NCI-H446 (cell line): ENCODE results near the gene RNF213.
"Not testable (repeated sequence)": the region's sequence is repeated elsewhere in the genome, so short reads cannot be mapped to it uniquely, and the experiment has no call there.

ENCODE experiments used
- DNase-seq, 2 experiments: peaks; one replicate each; lab custom pipeline; 2025; lab: John Stamatoyannopoulos, UW

The RNF213 gene

DNA sequence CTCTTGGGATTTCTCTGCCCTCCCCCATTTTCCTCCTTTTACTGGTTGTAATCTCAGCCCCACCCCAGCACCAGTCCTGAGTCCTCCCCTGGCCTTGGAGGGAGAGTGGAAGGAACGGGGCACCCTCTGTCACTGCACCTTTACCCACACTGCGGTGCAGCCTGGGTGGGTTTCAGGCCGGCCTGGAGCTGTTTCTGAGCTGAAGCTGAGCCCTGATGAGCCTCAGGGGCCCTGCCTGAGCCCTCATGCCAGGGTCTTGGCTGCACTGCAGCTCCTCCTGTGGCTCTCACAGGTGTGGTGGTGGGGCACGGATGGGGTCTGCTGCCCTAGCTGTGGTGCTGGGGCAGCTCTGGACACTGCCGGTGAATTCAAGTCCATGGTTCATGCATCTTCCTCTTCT, 34.5 kb downstream of the RNF213 start:
- DNase-seq, result no peak

GRCh38 chr17:80295559-80295958, 34.9 kb downstream of the RNF213 start:
- no peak for DNase-seq

GRCh38 chr17:80296221-80296620, 35.6 kb downstream of the RNF213 start:
- no peak for DNase-seq

DNA sequence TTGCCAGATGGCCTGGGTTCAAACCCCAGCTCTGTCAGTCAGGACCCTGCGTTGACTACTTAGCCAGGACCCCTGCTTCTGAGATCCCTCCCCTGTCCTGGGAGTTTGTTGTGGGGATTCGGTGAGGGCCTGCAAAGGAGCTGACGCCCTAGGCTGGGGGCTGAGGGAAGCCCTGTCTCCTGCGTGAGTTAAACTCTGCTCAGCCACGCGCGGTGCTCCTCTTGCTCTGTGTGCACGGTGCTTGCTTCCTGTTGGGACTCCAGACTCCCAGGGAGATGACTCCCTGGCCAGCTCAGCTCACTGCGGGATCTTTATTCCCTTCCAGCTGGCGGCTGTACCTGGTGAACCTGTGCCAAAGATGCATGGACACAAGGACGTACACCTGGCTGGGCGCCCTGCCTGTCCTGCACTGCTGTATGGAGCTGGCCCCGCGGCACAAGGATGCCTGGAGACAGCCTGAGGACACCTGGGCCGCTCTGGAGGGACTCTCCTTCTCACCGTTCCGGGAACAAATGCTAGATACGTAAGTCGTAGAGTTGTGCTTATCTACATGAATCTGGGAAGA, 37.4 kb downstream of the RNF213 start:
- no peak for DNase-seq

DNA sequence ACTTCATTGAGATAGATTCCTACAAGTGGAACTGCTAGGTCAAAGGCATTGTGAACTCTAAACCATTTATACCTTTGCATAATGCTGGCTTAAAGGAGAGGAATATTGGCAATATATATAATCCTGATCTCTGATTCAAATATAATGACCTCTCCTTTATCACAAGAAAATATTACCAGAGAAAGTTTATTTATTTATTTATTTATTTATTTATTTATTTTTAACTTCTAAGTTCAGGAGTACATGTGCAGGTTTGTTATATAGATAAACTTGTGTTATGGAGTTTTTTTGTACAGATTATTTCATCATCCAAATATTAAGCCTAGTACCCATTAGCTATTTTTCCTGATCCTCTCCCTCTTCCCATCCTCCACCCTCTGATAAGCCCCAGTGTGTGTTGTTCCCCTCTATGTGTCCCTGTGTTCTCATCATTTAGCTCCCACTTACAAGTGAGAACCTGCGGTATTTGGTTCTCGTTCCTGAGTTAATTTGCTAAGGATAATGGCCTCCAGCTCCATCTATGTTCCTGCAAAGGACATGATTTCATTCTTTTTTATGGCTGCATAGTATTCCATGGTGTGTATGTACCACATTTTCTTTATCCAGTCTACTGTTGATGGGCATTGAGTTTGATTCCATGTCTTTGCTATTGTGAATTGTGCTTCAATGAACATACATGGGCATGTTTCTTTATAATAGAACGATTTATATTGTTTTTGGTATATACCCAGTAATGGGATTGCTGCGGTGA, 38.9 kb downstream of the RNF213 start:
- not testable (repeated sequence) for DNase-seq

GRCh38 chr17:80300756-80301155, 40.1 kb downstream of the RNF213 start:
- not testable (repeated sequence) for DNase-seq

- DNase-seq, result no peak
Measured at GRCh38 chr17:80303824-80304223, 43.2 kb downstream of the RNF213 start.

DNA sequence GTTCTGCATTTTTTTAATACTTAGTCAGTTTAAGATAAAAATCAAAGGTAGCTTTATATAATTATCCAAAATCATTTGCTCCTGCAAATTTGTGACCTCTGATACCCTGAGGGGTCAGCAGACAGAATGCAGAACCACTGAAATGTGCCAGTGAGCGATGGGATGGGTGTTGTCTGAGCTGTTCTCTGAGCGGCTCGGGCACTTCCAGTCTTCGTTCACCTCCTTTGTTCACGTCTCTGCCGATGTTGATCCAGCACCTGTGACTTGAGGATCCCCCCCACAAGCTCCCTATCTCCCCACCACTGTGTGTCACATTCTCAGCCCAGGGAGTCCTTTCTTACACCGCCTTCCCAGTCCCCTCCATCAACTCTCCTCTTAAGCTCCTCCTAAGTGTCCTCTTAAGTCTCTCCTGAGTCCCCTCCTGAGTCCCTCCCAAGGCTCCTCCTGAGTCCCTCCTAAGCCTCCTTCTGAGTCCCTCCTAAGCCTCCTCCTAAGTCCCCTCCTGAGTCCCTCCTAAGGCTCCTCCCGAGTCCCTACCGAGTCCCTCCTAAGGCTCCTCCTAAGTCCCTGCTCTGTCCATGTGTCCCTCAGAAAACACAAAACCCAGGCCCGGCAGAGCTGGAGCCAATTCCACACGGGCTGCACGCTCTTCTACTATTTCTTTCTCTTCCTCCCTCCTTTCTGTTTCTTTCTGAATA, 47.5 kb downstream of the RNF213 start:
- no peak for DNase-seq

DNA sequence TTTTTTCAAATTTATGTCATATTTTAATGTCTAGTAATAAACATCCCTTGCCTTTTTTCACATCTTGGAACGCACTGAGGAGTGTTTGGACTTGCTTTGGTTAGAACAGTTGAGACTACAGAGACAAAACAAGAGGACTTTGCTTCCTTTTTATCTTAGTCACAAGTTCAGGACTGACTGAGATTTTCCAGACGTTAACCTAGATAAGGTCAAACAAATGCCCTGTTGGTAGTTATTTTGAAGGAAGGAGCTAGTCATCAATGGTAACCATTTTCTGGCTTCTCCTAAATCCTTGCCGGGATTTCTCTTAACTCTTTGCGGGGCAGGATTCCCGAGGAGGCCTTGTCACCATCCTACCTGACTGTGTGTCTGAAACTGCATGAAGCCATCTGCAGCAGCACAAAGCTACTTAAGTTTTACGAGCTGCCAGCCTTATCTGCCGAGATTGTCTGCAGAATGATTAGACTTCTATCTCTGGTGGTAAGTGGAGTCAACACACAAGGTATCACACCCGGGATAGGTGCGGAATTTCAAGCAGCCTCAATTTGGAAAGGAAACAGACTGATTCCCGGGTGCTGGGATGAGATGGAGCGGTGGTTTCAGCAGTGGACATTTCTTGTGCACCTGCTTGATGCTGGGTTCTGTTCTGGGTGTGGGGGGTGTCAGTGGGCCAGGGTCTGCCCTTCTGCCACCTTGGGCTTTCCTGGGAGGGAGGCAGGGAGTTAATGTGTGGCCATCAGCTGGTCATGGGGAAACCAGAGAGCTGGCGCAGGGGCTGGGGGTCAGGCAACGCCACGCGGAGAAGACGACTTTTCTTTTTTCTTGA, 48.3 kb downstream of the RNF213 start:
- no peak for DNase-seq

DNA sequence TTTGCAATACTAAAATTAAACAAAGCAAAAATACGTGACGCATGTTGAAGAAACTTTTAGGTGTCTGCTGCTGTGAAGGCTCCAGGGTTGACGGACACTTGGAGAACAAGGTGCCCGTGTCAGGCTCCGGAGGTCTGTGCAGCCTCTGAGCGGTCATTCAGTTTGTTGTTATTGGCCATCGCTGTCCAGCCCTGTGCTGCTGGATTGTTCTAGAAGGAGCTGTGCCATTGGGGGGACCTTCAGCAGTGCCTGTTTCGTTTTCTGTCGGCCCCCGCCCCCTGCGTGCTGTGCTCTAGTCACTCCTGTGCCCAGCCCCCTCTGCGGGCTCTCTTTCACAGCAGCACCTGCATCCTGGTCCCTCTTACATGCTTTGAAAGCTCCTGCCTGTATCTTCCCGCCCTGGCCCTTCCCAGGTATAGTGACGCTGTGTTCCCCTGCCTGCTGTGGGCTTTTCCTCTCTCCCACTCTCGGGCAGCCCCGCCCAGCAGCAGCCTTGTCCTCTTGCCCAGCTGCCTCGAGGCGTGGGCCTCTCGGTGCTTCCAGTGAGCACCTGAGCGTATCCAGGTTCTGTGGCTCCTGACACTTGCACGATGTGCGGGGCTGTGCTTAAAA, 50.7 kb downstream of the RNF213 start:
- no peak for DNase-seq

GRCh38 chr17:80312621-80313135, 52.0 kb downstream of the RNF213 start:
- DNase-seq, result no peak

DNA sequence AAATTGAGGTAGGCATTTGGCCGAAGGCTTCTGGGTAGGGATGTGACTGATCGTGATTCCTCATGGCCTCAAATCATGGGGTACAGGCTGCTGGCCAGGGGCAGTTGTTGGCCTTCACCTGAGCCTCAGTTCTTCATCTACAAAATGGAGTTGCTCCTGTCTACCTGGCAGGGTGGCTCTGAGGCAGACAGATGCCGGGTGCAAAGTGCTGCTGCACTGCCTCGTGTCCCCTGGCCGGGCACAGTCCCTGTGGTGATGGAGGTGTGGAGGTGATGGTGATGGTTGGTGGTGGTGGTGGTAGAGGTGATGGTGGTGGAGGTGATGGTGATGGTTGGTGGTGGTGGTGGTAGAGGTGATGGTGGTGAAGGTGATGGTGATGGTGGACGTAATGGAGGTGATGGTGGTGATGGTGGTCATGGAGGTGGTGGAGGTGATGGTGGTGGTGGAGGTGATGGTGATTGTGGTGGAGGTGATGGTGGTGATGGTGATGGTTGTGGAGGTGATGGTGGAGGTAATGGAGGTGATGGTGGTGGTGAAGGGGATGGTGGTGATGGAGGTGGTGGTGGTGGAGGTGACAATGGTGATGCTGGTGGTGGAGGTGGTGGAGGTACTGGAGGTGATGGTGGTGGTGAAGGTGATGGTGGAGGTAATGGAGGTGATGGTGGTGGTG, 52.6 kb downstream of the RNF213 start:
- no peak for DNase-seq

GRCh38 chr17:80313946-80314345, 53.3 kb downstream of the RNF213 start:
- DNase-seq, result not testable (repeated sequence)

DNA sequence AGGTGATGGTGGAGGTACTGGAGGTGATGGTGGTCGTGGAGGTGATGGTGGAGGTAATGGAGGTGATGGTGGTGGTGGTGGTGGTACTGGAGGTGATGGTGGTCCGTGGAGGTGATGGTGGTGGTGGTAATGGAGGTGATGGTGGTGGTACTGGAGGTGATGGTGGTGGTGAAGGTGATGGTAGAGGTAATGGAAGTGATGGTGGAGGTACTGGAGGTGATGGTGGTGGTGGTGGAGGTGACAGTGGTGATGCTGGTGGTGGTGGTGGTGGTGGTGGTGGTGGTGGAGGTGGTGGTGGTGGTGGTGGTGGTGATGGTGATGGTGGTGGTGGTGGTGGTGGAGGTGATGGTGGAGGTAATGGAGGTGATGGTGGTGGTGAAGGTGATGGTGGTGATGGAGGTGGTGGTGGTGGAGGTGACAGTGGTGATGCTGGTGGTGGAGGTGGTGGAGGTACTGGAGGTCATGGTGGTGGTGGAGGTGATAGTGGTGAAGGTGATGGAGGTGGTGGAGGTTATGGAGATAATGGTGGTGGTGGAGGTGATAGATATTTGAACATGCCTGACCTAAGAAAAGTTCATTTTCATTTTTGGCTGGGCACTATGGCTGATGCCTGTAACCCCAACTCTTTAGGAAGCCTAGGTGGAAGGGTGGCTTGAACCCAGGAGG, 55.0 kb downstream of the RNF213 start:
- no peak for DNase-seq

DNA sequence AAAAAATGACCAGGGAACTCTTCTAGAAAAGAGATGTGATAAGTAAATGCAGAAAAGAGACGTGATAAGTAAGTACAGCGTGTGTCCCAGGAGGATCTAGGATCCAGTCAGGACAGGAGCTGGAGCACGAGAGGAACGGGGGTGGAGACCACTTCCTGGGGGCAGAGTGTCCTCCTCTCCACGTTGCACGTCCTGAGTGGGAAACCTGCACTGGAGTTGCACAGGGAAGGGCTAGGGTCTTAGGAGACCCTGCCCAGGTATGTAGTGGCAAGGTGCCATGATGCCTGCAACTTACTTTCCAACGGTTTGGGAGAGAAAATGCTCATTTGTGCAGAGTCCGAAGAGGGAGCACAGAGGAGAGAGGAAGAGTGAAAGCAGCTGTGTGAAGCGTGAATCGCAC, 55.8 kb downstream of the RNF213 start:
- no peak for DNase-seq

DNA sequence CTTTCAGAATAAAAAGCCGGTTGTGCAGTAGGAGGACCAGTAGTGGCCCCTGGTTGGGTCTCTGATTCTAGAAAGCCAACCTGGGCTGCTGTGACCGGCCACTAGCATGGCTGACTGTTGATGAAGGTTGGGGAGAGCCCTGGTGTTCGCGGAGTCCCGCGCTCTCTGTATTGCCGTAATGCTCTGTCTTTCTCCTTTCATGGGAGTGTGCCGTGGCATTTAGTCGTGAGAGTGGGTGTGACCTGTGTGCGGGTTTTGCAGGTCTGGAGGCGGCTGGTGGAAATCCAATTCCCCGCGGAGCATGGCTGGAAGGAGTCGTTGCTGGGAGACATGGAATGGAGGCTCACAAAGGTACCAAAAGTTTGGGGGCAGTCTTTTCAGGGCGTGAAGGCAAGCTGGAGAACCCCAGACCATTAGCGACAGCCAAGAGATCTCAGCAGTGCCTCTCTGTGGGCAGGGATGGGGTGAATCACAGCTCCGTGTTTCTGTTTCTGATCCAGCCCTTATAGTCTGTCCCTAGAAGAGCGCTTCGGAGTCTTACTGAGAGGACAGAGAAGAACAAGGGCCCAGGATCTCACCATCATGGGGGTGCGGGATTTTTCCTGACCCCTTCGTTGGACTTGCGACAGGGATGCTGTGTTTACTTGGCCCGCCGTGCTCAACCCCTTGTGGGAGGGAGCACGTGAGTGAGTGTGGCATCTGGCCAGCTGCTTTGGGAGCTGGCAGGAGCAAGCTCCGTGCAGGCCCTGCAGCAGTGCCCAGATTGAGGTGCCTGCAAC, 56.5 kb downstream of the RNF213 start:
- no peak for DNase-seq

DNA sequence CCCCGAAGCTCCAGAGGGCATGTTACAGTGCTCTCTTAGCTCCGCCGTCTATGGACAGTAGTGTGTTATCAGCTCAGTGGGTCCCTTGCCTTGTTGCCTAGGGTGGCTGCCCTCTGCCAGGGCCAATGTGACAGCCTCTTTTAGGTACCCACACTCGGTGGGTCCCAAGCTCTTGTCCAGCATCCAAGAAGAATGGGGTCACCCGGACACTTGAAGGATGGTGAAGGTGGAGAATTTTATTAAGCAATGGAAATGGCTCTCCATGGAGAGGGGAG, 57.0 kb downstream of the RNF213 start:
- DNase-seq, result no peak

DNA sequence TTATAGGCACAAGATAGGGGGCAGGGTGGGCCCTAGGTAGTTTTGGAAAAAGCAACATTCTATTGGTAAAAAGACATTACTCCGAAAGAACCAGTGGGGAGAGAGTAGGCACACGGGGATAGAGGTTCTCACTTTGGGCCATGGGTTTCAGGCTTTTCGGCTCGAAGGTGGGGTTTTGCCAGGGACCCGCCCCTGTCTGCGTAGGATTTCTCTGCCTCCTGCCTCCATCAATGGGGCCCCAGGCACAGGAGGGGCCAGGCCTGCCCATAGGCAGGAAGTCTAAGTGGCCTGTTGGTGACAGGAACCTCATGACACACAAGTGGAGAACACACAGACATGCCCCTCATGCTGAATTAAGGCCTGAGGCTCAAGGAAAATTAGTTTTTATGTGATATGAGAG, 57.5 kb downstream of the RNF213 start:
- no peak for DNase-seq

DNA sequence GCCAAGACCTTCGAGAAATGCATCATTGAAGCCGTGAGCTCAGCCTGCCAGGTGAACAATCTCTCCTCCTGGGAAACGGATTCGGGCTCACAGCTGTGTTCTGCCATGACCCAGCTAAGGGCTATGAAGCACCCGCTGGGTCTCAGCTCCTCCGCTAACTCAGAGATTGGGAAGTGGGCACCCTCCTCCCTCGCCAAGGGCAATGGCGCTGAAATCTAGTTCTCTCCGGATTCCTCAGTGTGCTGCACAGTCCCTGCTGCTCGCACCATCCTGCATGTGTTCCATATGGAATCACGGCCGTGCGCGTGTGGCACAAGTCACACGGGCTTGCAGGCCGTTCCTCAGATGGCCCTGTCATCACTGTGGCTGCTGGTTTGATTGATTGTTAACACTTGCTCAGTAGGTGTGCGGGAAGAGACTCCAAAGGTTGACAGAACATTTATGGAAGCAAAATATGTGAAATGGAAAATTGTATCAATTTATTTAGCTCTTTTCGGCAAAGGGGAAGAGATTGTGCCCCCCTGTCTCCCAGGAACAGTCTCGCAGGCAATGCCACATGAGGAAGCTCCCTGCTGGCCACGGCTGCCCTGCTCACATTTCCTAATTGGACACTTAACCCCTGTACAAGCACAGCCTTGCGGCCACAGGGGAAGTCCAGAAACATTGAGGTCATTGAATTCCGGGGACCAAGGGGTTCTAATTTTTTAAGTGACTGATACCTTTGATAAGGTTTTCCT, 58.8 kb downstream of the RNF213 start:
- no peak for DNase-seq

DNA sequence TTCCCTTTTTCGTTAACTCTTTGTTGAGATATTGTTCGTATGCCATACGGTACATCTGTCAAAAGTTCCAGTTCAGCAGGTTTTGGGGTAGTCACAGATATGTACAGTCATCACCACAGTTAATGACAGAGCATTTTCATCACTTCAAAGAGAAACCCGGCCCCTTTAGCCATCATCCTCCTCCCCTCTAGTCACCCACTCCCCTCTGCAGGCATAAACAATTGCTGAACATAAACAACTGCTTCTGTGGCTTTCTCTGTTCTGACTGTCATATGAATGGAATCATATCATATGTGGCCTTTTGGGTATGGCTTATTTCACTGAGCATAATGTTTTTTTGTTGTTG, 59.3 kb downstream of the RNF213 start:
- no peak for DNase-seq
